GM13976 (cell line): ENCODE measurements around the gene NEK10.

Experiments
- DNase-seq: peaks from one replicate; pipeline ENCODE4 v3.0.0; 2012; ENCODE audit warnings: low spot score
- CTCF ChIP-seq: IDR thresholded peaks from 2 replicates; pipeline ENCODE4 v1.5.1; 2012; ENCODE audit warnings: borderline replicate concordance, mild to moderate bottlenecking; ENCODE audit not compliant: insufficient read depth; ENCODE audit errors: extremely low read depth, missing control alignments, control extremely low read depth
- in situ Hi-C: fragments of 300-500 bp; cut with MboI; formaldehyde crosslinking; loops from one replicate; pipeline ENCODE4 v1.12.0; 2022; ENCODE audit warnings: low sequenced_read_pairs, mixed read lengths, inconsistent platforms; ENCODE audit not compliant: unreplicated experiment

NEK10 gene

GRCh38 chr3:27209617-27210264 lies 159.4 kb downstream of the NEK10 start:
- in situ Hi-C loops: no loop called here
- TF ChIP-seq CTCF: no peak
- DNase-seq: no peak

- no peak for DNase-seq
- TF ChIP-seq CTCF: no peak
- in situ Hi-C loops: no loop called here
These were observed 160.1 kb downstream of the NEK10 start for GRCh38 chr3:27208961-27209616.

GRCh38 chr3:27202959-27203358 lies 166.2 kb downstream of the NEK10 start:
- no peak for TF ChIP-seq CTCF
- no peak for DNase-seq
- in situ Hi-C loops: no loop called here

GRCh38 chr3:27201492-27201891 lies 167.7 kb downstream of the NEK10 start:
- TF ChIP-seq CTCF: no peak
- in situ Hi-C loops: no loop called here
- DNase-seq: no peak

GRCh38 chr3:27200721-27201489 lies 168.3 kb downstream of the NEK10 start:
- DNase-seq: no peak
- no peak for TF ChIP-seq CTCF

GRCh38 chr3:27194861-27195483 lies 174.2 kb downstream of the NEK10 start:
- DNase-seq: no peak
- in situ Hi-C loops: no loop called here
- no peak for TF ChIP-seq CTCF

More at GRCh38 chr3:27200721-27201489, 168.3 kb downstream of the NEK10 start:
- in situ Hi-C loops: no loop called here
